Activated CD8-positive, alpha-beta memory T cell treated with anti-CD3 and anti-CD28 coated beads, Interleukin-2, amount 50 U/mL, for 4 hours (primary cell): ENCODE data around the gene SORCS2.

Source experiments
- DNase-seq: peaks from one replicate; pipeline ENCODE4 v3.0.0-alpha.2; 2020

Gene SORCS2

GRCh38 chr4:7397206-7398103 lies 205.1 kb downstream of the SORCS2 start:
- DNase-seq: no peak

GRCh38 chr4:7398104-7398423 lies 205.7 kb downstream of the SORCS2 start:
- DNase-seq: no peak

- no peak for DNase-seq
These were observed 206.6 kb downstream of the SORCS2 start for GRCh38 chr4:7398788-7399439.

- no peak for DNase-seq
These were observed 207.3 kb downstream of the SORCS2 start for GRCh38 chr4:7399440-7400234.

GRCh38 chr4:7400671-7401298 lies 208.4 kb downstream of the SORCS2 start:
- DNase-seq: no peak

- no peak for DNase-seq
These were observed 210.2 kb downstream of the SORCS2 start for GRCh38 chr4:7402526-7402925.

- DNase-seq: no peak
These were observed 210.7 kb downstream of the SORCS2 start for GRCh38 chr4:7403001-7403400.

- no peak for DNase-seq
These were observed 215.8 kb downstream of the SORCS2 start for GRCh38 chr4:7408166-7408565.

GRCh38 chr4:7410446-7410845 lies 218.1 kb downstream of the SORCS2 start:
- DNase-seq: no peak

- DNase-seq: no peak
These were observed 219.2 kb downstream of the SORCS2 start for GRCh38 chr4:7411491-7411890.

- peak; percentile 7 for DNase-seq
These were observed 219.7 kb downstream of the SORCS2 start for GRCh38 chr4:7411896-7412553.

- peak; percentile 10 for DNase-seq
These were observed 220.2 kb downstream of the SORCS2 start for GRCh38 chr4:7412554-7412912.

GRCh38 chr4:7414046-7414445 lies 221.7 kb downstream of the SORCS2 start:
- DNase-seq: no peak

GRCh38 chr4:7414736-7415510 lies 222.6 kb downstream of the SORCS2 start:
- DNase-seq: no peak

- DNase-seq: no peak
These were observed 223.8 kb downstream of the SORCS2 start for GRCh38 chr4:7415927-7416686.

- DNase-seq: no peak
These were observed 224.6 kb downstream of the SORCS2 start for GRCh38 chr4:7416745-7417432.

GRCh38 chr4:7417639-7418038 lies 225.3 kb downstream of the SORCS2 start:
- DNase-seq: no peak

GRCh38 chr4:7418131-7418943 lies 226.0 kb downstream of the SORCS2 start:
- no peak for DNase-seq

- DNase-seq: no peak
These were observed 227.8 kb downstream of the SORCS2 start for GRCh38 chr4:7419961-7420660.
